B cell (primary cell): ENCODE measurements around the gene ICA1. TPM values are rescaled to one million over a fixed set of nuclear protein-coding genes. Genes with fewer than 3 reads are reported as not detected.

ENCODE experiments used
- ATAC-seq: fragments of 200-7000 bp; cut with Tn5 transposase; one replicate; pipeline ENCODE4 v1.10.0; 2021; ENCODE audit warnings: low read depth, mild to moderate bottlenecking, moderate number of reproducible peaks, moderate library complexity
- CTCF ChIA-PET: fragments of 350-600 bp; sonication (Branson Sonifier 250); formaldehyde crosslinking; loops from one replicate; lab custom pipeline; 2021; ENCODE audit warnings: antibody characterized with exemption, inconsistent platforms; lab: Charles Lee
- POLR2A ChIA-PET: fragments of 350-600 bp; sonication (Branson Sonifier 250); formaldehyde crosslinking; loops from one replicate; lab custom pipeline; 2021; ENCODE audit warnings: antibody characterized with exemption; lab: Charles Lee
- DNase-seq: peaks from one replicate; pipeline ENCODE4 v3.0.0; 2013
- H2AFZ ChIP-seq: 2 replicates; pipeline ENCODE4 v1.6.1; 2012; ENCODE audit warnings: mild to moderate bottlenecking, low read depth, low read length; ENCODE audit not compliant: insufficient read depth, poor library complexity, severe bottlenecking
- H3K27ac ChIP-seq, 2 donors: 1 replicate in 1 of 2; 2 replicates in 1 of 2; pipeline ENCODE4 v1.5.1; 2012 to 2013; ENCODE audit warnings: low read length in 2 of 2, mild to moderate bottlenecking in 2 of 2, moderate library complexity in 1 of 2
- H3K27me3 ChIP-seq, 4 experiments: fragments of 200-600 bp in 1 of 4; sonication (generic) in 1 of 4; replicated peaks in 1 of 4; 1 replicate in 2 of 4; 2 replicates in 2 of 4; pipeline versions ENCODE4 v1.6.1 to v1.7.0; 2013 to 2016; ENCODE audit warnings: low read length in 3 of 4, mild to moderate bottlenecking in 2 of 4, mixed read lengths in 1 of 4, moderate library complexity in 1 of 4; ENCODE audit not compliant: insufficient read depth in 4 of 4, control insufficient read depth in 3 of 4; ENCODE audit errors: control extremely low read depth in 1 of 4
- H3K36me3 ChIP-seq, 2 experiments: replicated peaks in 1 of 2; 1 replicate in 1 of 2; 2 replicates in 1 of 2; pipeline versions ENCODE4 v1.6.1 to v1.7.1; 2013; ENCODE audit warnings: low read length in 1 of 2; ENCODE audit not compliant: insufficient read depth in 2 of 2, control insufficient read depth in 1 of 2; ENCODE audit errors: control extremely low read depth in 1 of 2, extremely low read depth in 1 of 2
- H3K4me1 ChIP-seq, 2 donors: fragments of 200-600 bp in 1 of 2; sonication (generic) in 1 of 2; 1 replicate in 1 of 2; 2 replicates in 1 of 2; pipeline versions ENCODE4 v1.5.1 to v1.6.1; 2013 to 2017; ENCODE audit warnings: low read length in 2 of 2; ENCODE audit not compliant: control insufficient read depth in 2 of 2, insufficient read depth in 2 of 2
- H3K4me2 ChIP-seq: replicated peaks from 2 replicates; pipeline ENCODE3; 2012; ENCODE audit warnings: mild to moderate bottlenecking, low read depth, low read length; ENCODE audit not compliant: poor library complexity, severe bottlenecking
- H3K4me3 ChIP-seq, 5 experiments: fragments of 200-600 bp in 1 of 5; sonication (generic) in 1 of 5; 1 replicate in 3 of 5; 2 replicates in 2 of 5; pipeline versions ENCODE4 v1.5.1 to v1.7.0; 2011 to 2016; ENCODE audit warnings: low read length in 4 of 5, mild to moderate bottlenecking in 4 of 5, low read depth in 2 of 5, control low read depth in 1 of 5, moderate library complexity in 1 of 5; ENCODE audit not compliant: insufficient read depth in 1 of 5; ENCODE audit errors: control extremely low read depth in 1 of 5, extremely low read depth in 1 of 5
- H3K79me2 ChIP-seq: fragments of 200-600 bp; sonication (generic); one replicate; pipeline ENCODE4 v1.6.0; 2016; ENCODE audit warnings: low read length; ENCODE audit not compliant: control insufficient read depth, insufficient read depth
- H3K9ac ChIP-seq: fragments of 200-600 bp; sonication (generic); 2 replicates; pipeline ENCODE4 v1.6.1; 2017; ENCODE audit warnings: mild to moderate bottlenecking, low read length, moderate library complexity
- H3K9me3 ChIP-seq, 3 donors: one replicate each; pipeline versions ENCODE4 v1.6.1 to v1.7.1; 2013; ENCODE audit warnings: low read length in 2 of 3; ENCODE audit not compliant: control insufficient read depth in 2 of 3, insufficient read depth in 1 of 3; ENCODE audit errors: control extremely low read depth in 1 of 3
- H4K20me1 ChIP-seq: 2 replicates; pipeline ENCODE4 v1.6.0; 2012; ENCODE audit warnings: mild to moderate bottlenecking, low read length; ENCODE audit not compliant: insufficient read depth, control insufficient read depth, poor library complexity, severe bottlenecking
- H3K27ac Mint-ChIP-seq: one replicate; pipeline ENCODE4 v1.8.0; 2021; ENCODE audit warnings: mixed read lengths
- H3K27me3 Mint-ChIP-seq: one replicate; pipeline ENCODE4 v1.8.0; 2021; ENCODE audit warnings: mixed read lengths
- H3K4me1 Mint-ChIP-seq: one replicate; pipeline ENCODE4 v1.8.0; 2021; ENCODE audit warnings: mixed read lengths
- H3K4me3 Mint-ChIP-seq: one replicate; pipeline ENCODE4 v1.8.0; 2021; ENCODE audit warnings: mixed read lengths
- H3K9me3 Mint-ChIP-seq: one replicate; pipeline ENCODE4 v1.8.0; 2022; ENCODE audit warnings: mixed read lengths; ENCODE audit not compliant: insufficient read depth
- EZH2 ChIP-seq: IDR thresholded peaks from 2 replicates; pipeline ENCODE4 v1.6.1; 2012; ENCODE audit warnings: borderline replicate concordance, low read depth, mild to moderate bottlenecking, moderate library complexity, low read length; ENCODE audit not compliant: insufficient read depth, poor library complexity, severe bottlenecking
- WGBS: methylation state at CpG from one replicate; pipeline ENCODE4 v1.1.5; 2013; ENCODE audit warnings: missing lambda C conversion rate; ENCODE audit not compliant: insufficient coverage; 5-methylcytosine and 5-hydroxymethylcytosine counted together
- intact Hi-C: fragments of 100-400 bp; cut with micrococcal nuclease; formaldehyde crosslinking; loops from one replicate; pipeline ENCODE4 v1.10.0; 2022
- polyA plus RNA-seq: library from polyadenylated mRNA; depleted of rRNA; stranded (reverse); fragments of >200 nt; gene quantifications from 2 replicates; pipeline ENCODE4 v1.2.3, GENCODE V29; 2012
- total RNA-seq, 2 donors: library from RNA; stranded (reverse); fragments of 120-200 nt in 1 of 2; gene quantifications; 1 replicate in 1 of 2; 2 replicates in 1 of 2; pipeline versions ENCODE4 v1.2.3 to v1.2.4, GENCODE V29; 2013 to 2022
- TF ChIP-seq, protein P1 (sequence below): fragments of 200-600 bp; IDR thresholded peaks from one replicate; pipeline ENCODE4 v1.8.0; 2022; ENCODE audit warnings: antibody characterized with exemption, mild to moderate bottlenecking

The ICA1 gene
- total and polyA plus RNA-seq, 2 donors (not counting 1 experiment from before 2014, with no cell fraction given): 0.03 TPM; not detected in 1

DNA sequence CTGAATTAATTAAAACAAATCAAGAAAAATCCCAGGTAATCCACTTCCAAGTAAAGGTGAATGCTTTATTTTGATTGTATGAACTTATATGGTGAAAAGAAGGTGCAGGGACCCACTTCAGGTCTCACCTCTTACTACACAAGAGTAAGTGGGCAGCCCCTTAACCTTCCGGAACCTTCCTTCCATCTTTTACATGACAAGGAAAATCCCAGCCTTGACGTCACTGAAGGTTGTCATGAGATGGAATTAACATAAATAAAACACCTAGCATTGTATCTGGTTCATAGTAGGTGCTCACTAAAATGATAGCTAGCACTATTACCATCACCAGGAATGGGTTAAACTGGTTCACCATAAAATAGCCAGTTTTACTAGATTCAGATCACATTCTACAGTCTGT, 119.5 kb downstream of the ICA1 start:
- CTCF ChIA-PET: interaction anchor here (1.0 kb wide), 1 partner anchor 461 kb away, joined by 3 read pairs; no protein-coding TSS in a partner anchor
- ATAC-seq: no peak

DNA sequence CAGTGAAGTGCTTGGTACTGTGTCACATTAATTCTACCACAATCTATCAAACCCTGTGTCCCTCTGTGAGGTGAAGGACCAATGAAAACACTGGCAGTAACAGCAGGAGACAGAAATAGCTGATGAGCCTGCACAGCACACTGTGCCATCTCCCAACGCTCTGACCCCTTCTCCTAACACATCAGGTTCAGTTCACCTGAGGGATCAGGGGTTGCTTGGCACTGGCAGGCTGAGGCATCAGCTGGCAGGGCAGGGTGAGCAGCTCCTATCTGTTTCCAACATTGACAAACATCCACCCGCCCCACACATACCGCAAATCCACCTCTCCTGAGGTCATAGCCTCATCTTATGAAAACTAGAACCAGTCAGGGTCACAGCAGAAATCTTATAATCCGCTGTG, 120.9 kb downstream of the ICA1 start:
- intact Hi-C loops: no loop called here
- Mint-ChIP-seq H3K9me3 (no peaks in the 10 kb centered on the region), H3K27ac (no peak overlapping the region), H3K27me3 (no peaks in the 10 kb centered on the region), H3K4me1 (peaks cover 9% of the 10 kb centered on the region), H3K4me3 (no peak overlapping the region)
- 100% methylated on average over 1 of the region's 4 CpGs for WGBS
- Histone ChIP-seq H4K20me1 (no peaks in the 10 kb centered on the region), H3K79me2 (no peaks in the 10 kb centered on the region), H3K27me3 (no peaks in the 10 kb centered on the region), H3K4me3 (no peak overlapping the region), H3K4me2 (no peak overlapping the region), H2AFZ (no peak overlapping the region), H3K27ac (no peak overlapping the region), H3K9me3 (no peaks in the 10 kb centered on the region), H3K36me3 (no peaks in the 10 kb centered on the region), H3K9ac (no peak overlapping the region), H3K4me1 (peaks cover 0 to 5% of the 10 kb centered on the region in 2 donors)
- ChIA-PET CTCF (no interaction called here), POLR2A (no interaction called here)
- ATAC-seq (no peak), DNase-seq (no peak)
- TF ChIP-seq EZH2: no peak
- TF ChIP-seq, protein P1, sequence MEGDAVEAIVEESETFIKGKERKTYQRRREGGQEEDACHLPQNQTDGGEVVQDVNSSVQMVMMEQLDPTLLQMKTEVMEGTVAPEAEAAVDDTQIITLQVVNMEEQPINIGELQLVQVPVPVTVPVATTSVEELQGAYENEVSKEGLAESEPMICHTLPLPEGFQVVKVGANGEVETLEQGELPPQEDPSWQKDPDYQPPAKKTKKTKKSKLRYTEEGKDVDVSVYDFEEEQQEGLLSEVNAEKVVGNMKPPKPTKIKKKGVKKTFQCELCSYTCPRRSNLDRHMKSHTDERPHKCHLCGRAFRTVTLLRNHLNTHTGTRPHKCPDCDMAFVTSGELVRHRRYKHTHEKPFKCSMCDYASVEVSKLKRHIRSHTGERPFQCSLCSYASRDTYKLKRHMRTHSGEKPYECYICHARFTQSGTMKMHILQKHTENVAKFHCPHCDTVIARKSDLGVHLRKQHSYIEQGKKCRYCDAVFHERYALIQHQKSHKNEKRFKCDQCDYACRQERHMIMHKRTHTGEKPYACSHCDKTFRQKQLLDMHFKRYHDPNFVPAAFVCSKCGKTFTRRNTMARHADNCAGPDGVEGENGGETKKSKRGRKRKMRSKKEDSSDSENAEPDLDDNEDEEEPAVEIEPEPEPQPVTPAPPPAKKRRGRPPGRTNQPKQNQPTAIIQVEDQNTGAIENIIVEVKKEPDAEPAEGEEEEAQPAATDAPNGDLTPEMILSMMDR: no peak

More for the DNA sequence above, 119.5 kb downstream of the ICA1 start:
- Histone ChIP-seq H3K4me1 (peaks cover 0 to 5% of the 10 kb centered on the region in 2 donors), H3K27me3 (no peaks in the 10 kb centered on the region), H3K9ac (no peak overlapping the region), H2AFZ (no peak overlapping the region), H3K27ac (no peak overlapping the region), H3K4me3 (no peak overlapping the region), H3K9me3 (no peaks in the 10 kb centered on the region), H4K20me1 (no peaks in the 10 kb centered on the region), H3K79me2 (no peaks in the 10 kb centered on the region), H3K4me2 (no peak overlapping the region), H3K36me3 (no peaks in the 10 kb centered on the region)
- Mint-ChIP-seq H3K27ac (no peak overlapping the region), H3K27me3 (no peaks in the 10 kb centered on the region), H3K9me3 (no peaks in the 10 kb centered on the region), H3K4me3 (no peak overlapping the region), H3K4me1 (peaks cover 9% of the 10 kb centered on the region)
- DNase-seq: no peak
- POLR2A ChIA-PET: no interaction called here
- intact Hi-C loops: no loop called here
- WGBS: no CpG with 5 or more reads among the region's 2 CpGs
- TF ChIP-seq, protein P1: no peak
